Cardiac ventricle fibroblast (primary cell): ENCODE measurements around the gene METTL22. TPM values are rescaled to one million over a fixed set of nuclear protein-coding genes. Genes with fewer than 3 reads are reported as not detected.

ENCODE experiments used
- total RNA-seq: library from RNA; depleted of rRNA; stranded (reverse); fragments of >200 nt; gene quantifications from 2 replicates; pipeline ENCODE4 v1.2.3, GENCODE V29; 2015

The METTL22 gene
- 13.4 and 85.9 TPM in 2 replicates for total RNA-seq

GRCh38 chr16:8621572-8622314 lies at the start of gene METTL22:
TSS of gene METTL22 (plus strand) at chr16:8621698. CDS start at chr16:8625666, 3,968 bp downstream.

GRCh38 chr16:8589900-8590688 lies 31.4 kb upstream of the METTL22 start, which contains the start of gene TMEM114:
TSS of gene TMEM114 (minus strand) at chr16:8590511. CDS start at chr16:8589838, 673 bp downstream.

GRCh38 chr16:8674413-8675022 lies 53.0 kb downstream of the METTL22 start, which contains the start of gene ABAT:
TSS of gene ABAT (plus strand) at chr16:8674617. CDS start at chr16:8735740, 61,123 bp downstream.

Other genes with a start within 250 kb of the METTL22 start
- gene TMEM114, start 31.2 kb upstream of the METTL22 start, total RNA-seq: not detected in 2 replicates
- gene ABAT, start 52.9 kb downstream of the METTL22 start, total RNA-seq: 6.7 and 8.3 TPM in 2 replicates
- 6.4 and 6.5 TPM in 2 replicates for gene TMEM186, start 175.9 kb downstream of the METTL22 start, total RNA-seq
- gene PMM2, start 176.1 kb downstream of the METTL22 start, total RNA-seq: 32.1 and 39.2 TPM in 2 replicates
- gene CARHSP1, start 247.3 kb downstream of the METTL22 start, total RNA-seq: 91.6 and 125 TPM in 2 replicates